HFF-Myc (cell line): ENCODE data around the gene HMGCS2.
"Not testable (repeated sequence)": the region's sequence is repeated elsewhere in the genome, so short reads cannot be mapped to it uniquely, and the experiment has no call there.

ENCODE experiments used
- DNase-seq: peaks from one replicate; pipeline ENCODE4 v3.0.0-alpha.2; 2011; ENCODE audit warnings: low read depth; ENCODE audit errors: extremely low read depth
- H3K4me3 ChIP-seq: replicated peaks from 2 replicates; pipeline ENCODE4 v1.5.1; 2011; ENCODE audit warnings: low read depth, mild to moderate bottlenecking, control low read depth, low read length
- TF ChIP-seq, protein P1 (sequence below): IDR thresholded peaks from 2 replicates; pipeline ENCODE4 v1.5.1; 2012; ENCODE audit warnings: mild to moderate bottlenecking, low read depth, low read length, control low read depth; ENCODE audit errors: missing control alignments

Gene HMGCS2

DNA sequence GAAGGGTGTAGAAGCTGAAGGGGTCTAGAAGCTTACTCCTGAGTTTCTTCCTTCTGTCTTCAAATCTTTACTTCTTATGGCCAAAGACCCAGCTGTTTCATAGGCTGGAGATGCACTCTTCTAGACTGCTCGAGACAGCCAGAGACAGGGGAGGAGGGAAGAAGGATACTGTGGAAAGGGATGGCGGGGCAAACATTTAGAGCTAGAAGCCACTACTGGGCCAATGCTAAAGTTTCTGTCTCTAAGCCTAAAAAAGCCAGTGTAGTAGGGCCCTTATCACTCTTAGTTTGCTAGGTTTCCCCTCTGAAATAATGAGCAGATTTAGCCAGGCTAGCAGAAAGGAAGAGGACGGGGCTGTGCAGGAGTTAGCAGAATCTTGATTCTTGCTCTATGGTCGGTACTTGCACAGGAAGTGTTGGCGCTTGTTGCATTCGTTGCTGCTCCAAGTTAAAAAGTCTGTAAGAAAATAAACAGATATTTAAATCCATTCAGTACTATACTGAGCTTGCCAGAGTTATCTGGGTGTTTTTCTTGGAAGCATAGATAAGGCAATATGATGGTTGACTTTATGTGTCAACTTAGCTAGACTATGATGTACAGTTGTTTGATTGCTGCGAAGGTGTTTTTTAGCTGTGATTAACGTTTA, 25.6 kb upstream of the HMGCS2 start:
- TF ChIP-seq, protein P1, sequence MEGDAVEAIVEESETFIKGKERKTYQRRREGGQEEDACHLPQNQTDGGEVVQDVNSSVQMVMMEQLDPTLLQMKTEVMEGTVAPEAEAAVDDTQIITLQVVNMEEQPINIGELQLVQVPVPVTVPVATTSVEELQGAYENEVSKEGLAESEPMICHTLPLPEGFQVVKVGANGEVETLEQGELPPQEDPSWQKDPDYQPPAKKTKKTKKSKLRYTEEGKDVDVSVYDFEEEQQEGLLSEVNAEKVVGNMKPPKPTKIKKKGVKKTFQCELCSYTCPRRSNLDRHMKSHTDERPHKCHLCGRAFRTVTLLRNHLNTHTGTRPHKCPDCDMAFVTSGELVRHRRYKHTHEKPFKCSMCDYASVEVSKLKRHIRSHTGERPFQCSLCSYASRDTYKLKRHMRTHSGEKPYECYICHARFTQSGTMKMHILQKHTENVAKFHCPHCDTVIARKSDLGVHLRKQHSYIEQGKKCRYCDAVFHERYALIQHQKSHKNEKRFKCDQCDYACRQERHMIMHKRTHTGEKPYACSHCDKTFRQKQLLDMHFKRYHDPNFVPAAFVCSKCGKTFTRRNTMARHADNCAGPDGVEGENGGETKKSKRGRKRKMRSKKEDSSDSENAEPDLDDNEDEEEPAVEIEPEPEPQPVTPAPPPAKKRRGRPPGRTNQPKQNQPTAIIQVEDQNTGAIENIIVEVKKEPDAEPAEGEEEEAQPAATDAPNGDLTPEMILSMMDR = no peak
- no peak for DNase-seq
- no peak overlapping the region for H3K4me3 ChIP-seq

GRCh38 chr1:119791377-119791776, 22.7 kb upstream of the HMGCS2 start:
- TF ChIP-seq, protein P1 = no peak

GRCh38 chr1:119790451-119791198, 21.9 kb upstream of the HMGCS2 start:
- TF ChIP-seq, protein P1 = no peak
- no peak overlapping the region for H3K4me3 ChIP-seq
- DNase-seq = no peak

More at GRCh38 chr1:119791377-119791776, 22.7 kb upstream of the HMGCS2 start:
- no peak overlapping the region for H3K4me3 ChIP-seq
- no peak for DNase-seq

- TF ChIP-seq, protein P1 = no peak
- no peak overlapping the region for H3K4me3 ChIP-seq
- DNase-seq = no peak
Observed at GRCh38 chr1:119787776-119788175, 19.1 kb upstream of the HMGCS2 start.

DNA sequence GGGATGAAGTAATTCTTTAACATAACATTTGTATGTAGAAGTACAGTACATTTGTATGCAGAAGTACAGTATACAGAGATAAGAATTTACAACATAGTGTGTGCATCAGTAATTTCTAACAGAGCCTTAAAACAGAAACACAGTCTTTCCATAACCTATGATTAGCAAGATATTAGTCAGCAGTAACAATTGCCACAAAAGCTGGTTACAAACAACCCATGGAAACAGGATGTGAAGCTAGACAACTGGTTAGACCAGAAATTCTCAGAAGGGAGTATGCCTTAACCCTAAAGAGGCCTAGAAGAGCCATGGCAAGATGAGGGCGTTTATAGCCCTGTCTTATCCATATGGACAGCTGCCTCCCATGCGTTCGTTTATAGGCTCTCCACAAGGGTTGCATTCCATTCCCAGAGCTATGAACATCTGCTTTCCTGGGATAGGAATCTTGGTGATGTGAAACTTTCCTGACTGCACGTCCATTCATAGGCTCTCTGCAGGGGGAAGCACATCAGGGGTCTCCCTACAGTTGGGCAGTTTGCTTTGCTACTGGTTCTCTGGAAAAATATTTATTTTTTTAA, 17.9 kb upstream of the HMGCS2 start:
- not testable (repeated sequence) for H3K4me3 ChIP-seq, DNase-seq

GRCh38 chr1:119786046-119786445, 17.3 kb upstream of the HMGCS2 start:
- not testable (repeated sequence) for H3K4me3 ChIP-seq

GRCh38 chr1:119784191-119784781, 15.6 kb upstream of the HMGCS2 start:
- no peak for DNase-seq

More at GRCh38 chr1:119786046-119786445, 17.3 kb upstream of the HMGCS2 start:
- DNase-seq = not testable (repeated sequence)

More at GRCh38 chr1:119784191-119784781, 15.6 kb upstream of the HMGCS2 start:
- no peak overlapping the region for H3K4me3 ChIP-seq
- TF ChIP-seq, protein P1 = no peak
